H9 (cell line): ENCODE measurements around the gene AFF1. TPM values are rescaled to one million over a fixed set of nuclear protein-coding genes. Genes with fewer than 3 reads are reported as not detected.

Experiments
- DNase-seq: peaks from one replicate; pipeline ENCODE4 v3.0.0-alpha.2; 2017
- H2AFZ ChIP-seq: one replicate; pipeline ENCODE4 v1.6.1; 2013; ENCODE audit warnings: mild to moderate bottlenecking, low read length, control low read depth, moderate library complexity
- H2AK5ac ChIP-seq: 2 replicates; pipeline ENCODE4 v1.6.1; 2013; ENCODE audit warnings: low read length, control low read depth, mixed read lengths; ENCODE audit not compliant: insufficient read length
- H2BK120ac ChIP-seq: one replicate; pipeline ENCODE4 v1.6.1; 2013; ENCODE audit warnings: low read depth, mild to moderate bottlenecking, low read length, control low read depth, inconsistent platforms; ENCODE audit not compliant: poor library complexity, severe bottlenecking
- H2BK12ac ChIP-seq: 2 replicates; pipeline ENCODE4 v1.6.1; 2013; ENCODE audit warnings: low read length, control low read depth, mixed read lengths, low read depth; ENCODE audit not compliant: insufficient read length
- H2BK15ac ChIP-seq: 2 replicates; pipeline ENCODE4 v1.6.1; 2013; ENCODE audit warnings: low read depth, low read length, control low read depth
- H2BK20ac ChIP-seq: one replicate; pipeline ENCODE4 v1.6.1; 2013; ENCODE audit warnings: low read depth, mild to moderate bottlenecking, low read length, control low read depth, inconsistent platforms; ENCODE audit not compliant: poor library complexity, severe bottlenecking
- H2BK5ac ChIP-seq: 2 replicates; pipeline ENCODE4 v1.6.1; 2013; ENCODE audit warnings: low read length, control low read depth, mixed read lengths; ENCODE audit not compliant: insufficient read length
- H3K14ac ChIP-seq: 2 replicates; pipeline ENCODE4 v1.6.1; 2013; ENCODE audit warnings: low read length, control low read depth; ENCODE audit not compliant: insufficient read depth
- H3K18ac ChIP-seq: 2 replicates; pipeline ENCODE4 v1.6.1; 2013; ENCODE audit warnings: low read depth, mild to moderate bottlenecking, mixed read lengths, low read length, control low read depth; ENCODE audit not compliant: insufficient read length
- H3K23ac ChIP-seq: 2 replicates; pipeline ENCODE4 v1.6.1; 2013; ENCODE audit warnings: low read length, control low read depth, mixed read lengths, low read depth; ENCODE audit not compliant: insufficient read length
- H3K23me2 ChIP-seq: 2 replicates; pipeline ENCODE4 v1.6.1; 2013; ENCODE audit warnings: low read depth, mild to moderate bottlenecking, mixed read lengths, low read length, control low read depth; ENCODE audit not compliant: insufficient read length, poor library complexity, severe bottlenecking
- H3K27ac ChIP-seq: 2 replicates; pipeline ENCODE4 v1.5.1; 2013; ENCODE audit warnings: low read length, control low read depth, mixed read lengths, low read depth; ENCODE audit not compliant: insufficient read length
- H3K27me3 ChIP-seq: 2 replicates; pipeline ENCODE4 v1.6.1; 2013; ENCODE audit warnings: low read length, control low read depth, inconsistent platforms; ENCODE audit not compliant: insufficient read depth
- H3K4ac ChIP-seq: 2 replicates; pipeline ENCODE4 v1.6.1; 2013; ENCODE audit warnings: low read depth, mild to moderate bottlenecking, control low read depth, inconsistent platforms, low read length, moderate library complexity
- H3K4me1 ChIP-seq: 2 replicates; pipeline ENCODE4 v1.6.1; 2013; ENCODE audit warnings: low read length, control low read depth, inconsistent platforms; ENCODE audit not compliant: insufficient read depth
- H3K4me2 ChIP-seq: 2 replicates; pipeline ENCODE4 v1.6.1; 2013; ENCODE audit warnings: low read length, control low read depth, mixed read lengths; ENCODE audit not compliant: insufficient read length, insufficient read depth
- H3K56ac ChIP-seq: 2 replicates; pipeline ENCODE4 v1.6.1; 2013; ENCODE audit warnings: low read depth, mild to moderate bottlenecking, mixed read lengths, low read length, control low read depth; ENCODE audit not compliant: insufficient read length
- H3K79me1 ChIP-seq: 2 replicates; pipeline ENCODE4 v1.6.1; 2013; ENCODE audit warnings: low read depth, mild to moderate bottlenecking, moderate library complexity, low read length, control low read depth, inconsistent platforms; ENCODE audit not compliant: insufficient read depth, poor library complexity, severe bottlenecking
- H3K79me2 ChIP-seq: 2 replicates; pipeline ENCODE4 v1.6.1; 2013; ENCODE audit warnings: low read length, control low read depth, inconsistent platforms; ENCODE audit not compliant: insufficient read depth
- H3K9ac ChIP-seq: 2 replicates; pipeline ENCODE4 v1.6.1; 2013; ENCODE audit warnings: low read length, control low read depth, mixed read lengths; ENCODE audit not compliant: insufficient read length; ENCODE audit errors: extremely low read depth
- H3K9me3 ChIP-seq: one replicate; pipeline ENCODE4 v1.6.1; 2013; ENCODE audit warnings: low read depth, low read length, inconsistent platforms; ENCODE audit not compliant: control insufficient read depth
- H3T11ph ChIP-seq: one replicate; pipeline ENCODE4 v1.6.1; 2013; ENCODE audit warnings: mild to moderate bottlenecking, low read length, control low read depth, inconsistent platforms
- H4K20me1 ChIP-seq: one replicate; pipeline ENCODE4 v1.6.1; 2013; ENCODE audit not compliant: control insufficient read depth, insufficient read length, insufficient read depth
- H4K5ac ChIP-seq: 2 replicates; pipeline ENCODE4 v1.6.1; 2013; ENCODE audit warnings: low read depth, mild to moderate bottlenecking, mixed read lengths, low read length, control low read depth; ENCODE audit not compliant: insufficient read length
- H4K8ac ChIP-seq: replicated peaks from 2 replicates; pipeline ENCODE4 v1.6.1; 2013; ENCODE audit warnings: low read length, control low read depth, mixed read lengths, low read depth; ENCODE audit not compliant: insufficient read length
- H4K91ac ChIP-seq: 2 replicates; pipeline ENCODE4 v1.6.1; 2013; ENCODE audit warnings: low read depth, mild to moderate bottlenecking, moderate library complexity, mixed read lengths, low read length, control low read depth; ENCODE audit not compliant: insufficient read length
- H3K27ac Mint-ChIP-seq, 3 experiments: 2 replicates in 2 of 3; 3 replicates in 1 of 3; pipeline ENCODE4 v1.8.0; 2020 to 2021; ENCODE audit warnings: mixed read lengths in 3 of 3, mild to moderate bottlenecking in 1 of 3, moderate library complexity in 1 of 3
- H3K27me3 Mint-ChIP-seq: 2 replicates; pipeline ENCODE4 v1.8.0; 2021; ENCODE audit warnings: low read depth, mild to moderate bottlenecking, moderate library complexity, mixed read lengths
- H3K36me3 Mint-ChIP-seq, 3 experiments: 2 replicates in 2 of 3; 3 replicates in 1 of 3; pipeline ENCODE4 v1.8.0; 2020 to 2021; ENCODE audit warnings: low read depth in 3 of 3, mixed read lengths in 3 of 3; ENCODE audit not compliant: insufficient read depth in 1 of 3
- H3K4me1 Mint-ChIP-seq, 2 experiments: 2 replicates each; pipeline ENCODE4 v1.8.0; 2020; ENCODE audit warnings: mixed read lengths in 2 of 2
- H3K4me3 Mint-ChIP-seq, 2 experiments: 2 replicates in 1 of 2; 3 replicates in 1 of 2; pipeline ENCODE4 v1.8.0; 2020 to 2021; ENCODE audit warnings: mild to moderate bottlenecking in 2 of 2, mixed read lengths in 2 of 2, moderate library complexity in 1 of 2
- H3K9me3 Mint-ChIP-seq, 2 experiments: 2 replicates in 1 of 2; 3 replicates in 1 of 2; pipeline ENCODE4 v1.8.0; 2020; ENCODE audit warnings: mild to moderate bottlenecking in 2 of 2, mixed read lengths in 2 of 2, moderate library complexity in 1 of 2
- WGBS: extraction: QIAGEN DNeasy Blood & Tissue Kit; methylation state at CpG from one replicate; pipeline ENCODE4 v1.1.7; 2013; ENCODE audit warnings: missing lambda C conversion rate, low lambda C conversion rate, mixed read lengths; ENCODE audit not compliant: insufficient read length; ENCODE audit errors: extremely low coverage; 5-methylcytosine and 5-hydroxymethylcytosine counted together
- total RNA-seq: library from RNA; stranded (reverse); gene quantifications from 2 replicates; pipeline ENCODE4 v1.2.1, GENCODE V29; 2021
- TF ChIP-seq, protein P1 (sequence below): fragments of 200-600 bp; sonication (generic); conservative IDR thresholded peaks from 3 replicates; pipeline ENCODE4 v1.8.0; 2021; ENCODE audit warnings: antibody characterized with exemption, mild to moderate bottlenecking

AFF1 gene
- total RNA-seq, 1 experiment from 2014 or later = 74.5 TPM

DNA sequence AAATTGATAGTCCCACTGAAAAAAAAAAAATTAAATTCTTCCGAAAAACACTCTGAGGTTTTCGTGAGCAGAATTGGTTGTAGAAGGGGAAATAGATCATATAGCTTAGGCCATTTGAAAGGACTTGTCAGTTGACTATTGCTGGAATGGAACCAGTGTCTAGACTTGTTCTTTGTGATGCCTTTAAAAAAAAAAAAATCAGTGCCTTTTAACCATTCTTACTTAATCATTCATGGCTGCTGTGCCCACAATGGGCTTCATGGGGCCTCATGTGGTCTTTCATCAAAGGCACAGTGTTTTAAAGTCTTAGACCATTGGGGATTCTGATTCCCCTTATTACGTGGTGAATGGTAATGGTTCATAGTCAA lies 139.3 kb downstream of the AFF1 start:
- no CpG with 5 or more reads among the region's 3 CpGs for WGBS
- H3K27ac ChIP-seq = no peak overlapping the region
- no peak overlapping the region for H3K9ac ChIP-seq
- no peak overlapping the region for H3K23ac ChIP-seq
- H3K27me3 ChIP-seq = no peaks in the 10 kb centered on the region
- no peak overlapping the region for H3K4me2 ChIP-seq
- peaks cover 5% of the 10 kb centered on the region for H3K79me1 ChIP-seq
- H3K4me3 Mint-ChIP-seq = no peak overlapping the region
- H2BK120ac ChIP-seq = no peak overlapping the region
- no peak overlapping the region for H2BK12ac ChIP-seq
- H2AK5ac ChIP-seq = no peak overlapping the region
- H2BK20ac ChIP-seq = no peak overlapping the region
- H2BK5ac ChIP-seq = no peak overlapping the region
- H3K14ac ChIP-seq = no peak overlapping the region
- peaks cover 2% of the 10 kb centered on the region; the same call in 1 of the 2 replicates for H3K79me2 ChIP-seq
- no peak overlapping the region for H3K18ac ChIP-seq
- H3K4me1 Mint-ChIP-seq = peaks cover 41 to 47% of the 10 kb centered on the region in 2 experiments
- H3K4ac ChIP-seq = no peak overlapping the region
- H3K27me3 Mint-ChIP-seq = no peaks in the 10 kb centered on the region
- H3K4me1 ChIP-seq = peaks cover 6% of the 10 kb centered on the region
- H3K56ac ChIP-seq = no peak overlapping the region
- peaks cover 0 to 5% (median 4%) of the 10 kb centered on the region in 3 experiments; a peak in 3 of 7 replicates for H3K36me3 Mint-ChIP-seq
- H3K9me3 Mint-ChIP-seq = no peaks in the 10 kb centered on the region
- no peak overlapping the region for H4K5ac ChIP-seq
- H3K23me2 ChIP-seq = no peaks in the 10 kb centered on the region
- no peaks in the 10 kb centered on the region for H3K9me3 ChIP-seq
- no peak overlapping the region for H3T11ph ChIP-seq
- no peak overlapping the region for H4K91ac ChIP-seq
- no peak overlapping the region for H4K8ac ChIP-seq
- DNase-seq = no peak
- H3K27ac Mint-ChIP-seq = no peak overlapping the region
- TF ChIP-seq, protein P1, sequence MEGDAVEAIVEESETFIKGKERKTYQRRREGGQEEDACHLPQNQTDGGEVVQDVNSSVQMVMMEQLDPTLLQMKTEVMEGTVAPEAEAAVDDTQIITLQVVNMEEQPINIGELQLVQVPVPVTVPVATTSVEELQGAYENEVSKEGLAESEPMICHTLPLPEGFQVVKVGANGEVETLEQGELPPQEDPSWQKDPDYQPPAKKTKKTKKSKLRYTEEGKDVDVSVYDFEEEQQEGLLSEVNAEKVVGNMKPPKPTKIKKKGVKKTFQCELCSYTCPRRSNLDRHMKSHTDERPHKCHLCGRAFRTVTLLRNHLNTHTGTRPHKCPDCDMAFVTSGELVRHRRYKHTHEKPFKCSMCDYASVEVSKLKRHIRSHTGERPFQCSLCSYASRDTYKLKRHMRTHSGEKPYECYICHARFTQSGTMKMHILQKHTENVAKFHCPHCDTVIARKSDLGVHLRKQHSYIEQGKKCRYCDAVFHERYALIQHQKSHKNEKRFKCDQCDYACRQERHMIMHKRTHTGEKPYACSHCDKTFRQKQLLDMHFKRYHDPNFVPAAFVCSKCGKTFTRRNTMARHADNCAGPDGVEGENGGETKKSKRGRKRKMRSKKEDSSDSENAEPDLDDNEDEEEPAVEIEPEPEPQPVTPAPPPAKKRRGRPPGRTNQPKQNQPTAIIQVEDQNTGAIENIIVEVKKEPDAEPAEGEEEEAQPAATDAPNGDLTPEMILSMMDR = no peak
- no peak overlapping the region for H2AFZ ChIP-seq
- no peak overlapping the region for H2BK15ac ChIP-seq
- H4K20me1 ChIP-seq = no peaks in the 10 kb centered on the region
